Sigmoid colon (tissue), 4 donors: ENCODE results near the gene CHN2.

Experiments
- CTCF ChIP-seq, 4 experiments: fragments of 450-650 bp in 3 of 4; fragments of 200-600 bp in 1 of 4; IDR thresholded peaks; one replicate each; pipeline ENCODE4 v1.5.1; 2016 to 2019; ENCODE audit warnings: antibody characterized with exemption in 4 of 4, mild to moderate bottlenecking in 3 of 4, moderate library complexity in 2 of 4
- POLR2AphosphoS5 ChIP-seq, 4 donors: sonication (generic); formaldehyde crosslinking; IDR thresholded peaks; one replicate each; pipeline ENCODE4 v1.6.1; 2017; ENCODE audit warnings: antibody characterized with exemption in 4 of 4

DNA sequence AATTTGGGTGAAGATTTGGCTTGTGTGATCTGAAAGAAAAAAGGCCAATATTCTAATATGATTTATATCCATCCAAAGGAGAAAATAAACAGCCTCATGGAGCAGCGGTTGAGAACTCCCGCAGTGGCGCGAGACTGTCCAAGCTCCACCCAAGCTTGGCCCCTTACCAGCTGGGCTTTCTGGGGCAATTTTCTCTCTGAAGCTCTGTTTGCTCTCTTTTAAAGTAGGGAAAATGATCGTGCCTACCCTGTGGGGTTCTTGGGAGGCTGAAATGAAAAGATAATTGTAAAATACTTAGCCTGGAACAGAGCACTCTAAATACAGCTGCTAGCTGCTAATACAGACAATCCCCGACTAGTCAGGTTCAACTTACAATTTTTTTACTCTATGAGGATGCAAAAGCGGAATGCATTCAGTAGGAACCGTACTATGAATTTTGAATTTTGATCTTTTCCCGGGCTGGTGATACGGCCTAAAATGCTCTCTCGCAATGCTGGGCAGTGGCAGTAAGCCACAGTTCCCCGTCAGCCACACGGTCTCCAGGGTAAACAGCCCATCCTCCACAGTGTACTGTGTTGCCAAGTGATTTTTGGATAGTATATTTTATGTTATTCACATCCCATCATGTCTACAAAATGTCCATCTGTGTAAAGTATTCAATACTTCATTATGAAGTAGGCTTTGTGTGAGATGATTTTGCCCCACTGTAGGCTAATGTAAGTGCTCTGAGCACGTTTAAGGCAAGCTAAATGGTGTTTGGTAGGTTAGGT, 137.7 kb downstream of the CHN2 start:
- no peak for TF ChIP-seq CTCF (IDR thresholded peaks at IDR 0.05)
- TF ChIP-seq POLR2AphosphoS5 (IDR thresholded peaks at IDR 0.05): no peak
